H1 (cell line): Measurements from ENCODE around the gene SAMD14. TPM values are rescaled to one million over a fixed set of nuclear protein-coding genes. Genes with fewer than 3 reads are reported as not detected.

ENCODE experiments used
- CTCF ChIA-PET: fragments of 300-600 bp; sonication (Branson Sonifier 250); formaldehyde crosslinking; loops from one replicate; lab custom pipeline; 2021; ENCODE audit not compliant: partially characterized antibody; lab: Charles Lee
- POLR2A ChIA-PET: fragments of 300-600 bp; sonication (Branson Sonifier 250); formaldehyde crosslinking; loops from one replicate; lab custom pipeline; 2021; ENCODE audit warnings: inconsistent platforms; ENCODE audit not compliant: partially characterized antibody; lab: Charles Lee
- DNase-seq, 2 experiments: peaks; one replicate each; pipeline versions ENCODE4 v3.0.0 to v3.0.0-alpha.2; 2010 to 2022; ENCODE audit warnings: low spot score in 2 of 2, low read depth in 1 of 2, mixed read lengths in 1 of 2
- FAIRE-seq: peaks from 2 replicates; lab custom pipeline; 2011; peaks lifted over from hg19 to GRCh38; lab: Jason Lieb, UNC
- H2AFZ ChIP-seq: 2 replicates; pipeline ENCODE4 v1.8.1; 2012; ENCODE audit warnings: low read length, inconsistent platforms
- H2AK5ac ChIP-seq: 2 replicates; pipeline ENCODE4 v1.6.1; 2013; ENCODE audit warnings: low read depth, low read length
- H2BK120ac ChIP-seq: replicated peaks from 2 replicates; pipeline ENCODE3; 2013; ENCODE audit warnings: low read depth, low read length, inconsistent platforms
- H2BK12ac ChIP-seq: 2 replicates; pipeline ENCODE4 v1.6.1; 2013; ENCODE audit warnings: low read depth, low read length
- H2BK15ac ChIP-seq: 2 replicates; pipeline ENCODE4 v1.6.1; 2013; ENCODE audit warnings: low read length
- H2BK20ac ChIP-seq: 2 replicates; pipeline ENCODE4 v1.6.1; 2013; ENCODE audit warnings: low read length
- H2BK5ac ChIP-seq: 2 replicates; pipeline ENCODE4 v1.6.1; 2013; ENCODE audit warnings: low read depth, low read length
- H3K14ac ChIP-seq: 2 replicates; pipeline ENCODE4 v1.6.1; 2013; ENCODE audit warnings: inconsistent platforms; ENCODE audit not compliant: insufficient read length
- H3K18ac ChIP-seq: 2 replicates; pipeline ENCODE4 v1.6.1; 2013; ENCODE audit warnings: low read length; ENCODE audit errors: extremely low read depth
- H3K23ac ChIP-seq: 2 replicates; pipeline ENCODE4 v1.6.1; 2013; ENCODE audit warnings: inconsistent platforms; ENCODE audit not compliant: insufficient read length
- H3K23me2 ChIP-seq: 2 replicates; pipeline ENCODE4 v1.6.1; 2013; ENCODE audit warnings: low read depth, low read length
- H3K27ac ChIP-seq: 2 replicates; pipeline ENCODE4 v1.6.1; 2011; ENCODE audit warnings: low read depth, low read length, inconsistent platforms
- H3K27me3 ChIP-seq, 4 experiments: replicated peaks in 1 of 4; 1 replicate in 1 of 4; 2 replicates in 3 of 4; pipeline versions ENCODE4 v1.6.1 to v1.8.1; 2011 to 2013; ENCODE audit warnings: low read length in 3 of 4, mild to moderate bottlenecking in 3 of 4, inconsistent platforms in 2 of 4, mixed read lengths in 2 of 4, moderate library complexity in 1 of 4; ENCODE audit not compliant: control insufficient read depth in 3 of 4, insufficient read depth in 3 of 4; ENCODE audit errors: extremely low read depth in 1 of 4
- H3K36me3 ChIP-seq, 4 experiments: 2 replicates each; pipeline versions ENCODE4 v1.6.1 to v1.8.1; 2011 to 2013; ENCODE audit warnings: mild to moderate bottlenecking in 4 of 4, low read length in 3 of 4, moderate library complexity in 2 of 4, control low read depth in 1 of 4, inconsistent platforms in 1 of 4; ENCODE audit not compliant: insufficient read depth in 4 of 4, control insufficient read depth in 2 of 4
- H3K4ac ChIP-seq: replicated peaks from 2 replicates; pipeline ENCODE3; 2013; ENCODE audit warnings: low read length, low read depth, mixed read lengths, inconsistent platforms; ENCODE audit not compliant: insufficient read length
- H3K4me1 ChIP-seq, 4 experiments: replicated peaks in 1 of 4; 1 replicate in 1 of 4; 2 replicates in 3 of 4; pipeline versions ENCODE4 v1.6.1 to v1.8.1; 2011 to 2013; ENCODE audit warnings: low read length in 3 of 4, inconsistent platforms in 2 of 4, mixed read lengths in 1 of 4; ENCODE audit not compliant: insufficient read depth in 4 of 4, control insufficient read depth in 3 of 4
- H3K4me2 ChIP-seq, 2 experiments: 2 replicates each; pipeline versions ENCODE4 v1.6.1 to v1.8.1; 2011 to 2013; ENCODE audit warnings: low read depth in 2 of 2, low read length in 2 of 2, control low read depth in 1 of 2, inconsistent platforms in 1 of 2, mild to moderate bottlenecking in 1 of 2; ENCODE audit not compliant: insufficient read depth in 1 of 2
- H3K4me3 ChIP-seq, 4 experiments: fragments of 200-600, 300-600 bp in 1 of 4; sonication (generic), shearing (Covaris generic), sonication (Bioruptor Twin) in 1 of 4; 2 replicates each; pipeline versions ENCODE4 v1.5.1 to v1.8.1; 2011 to 2016; ENCODE audit warnings: low read length in 4 of 4, low read depth in 3 of 4, control low read depth in 2 of 4, inconsistent platforms in 2 of 4, mild to moderate bottlenecking in 2 of 4, mixed read lengths in 1 of 4, moderate library complexity in 1 of 4; ENCODE audit not compliant: insufficient read depth in 2 of 4; ENCODE audit errors: extremely low read depth in 1 of 4
- H3K56ac ChIP-seq: replicated peaks from 2 replicates; pipeline ENCODE3; 2013; ENCODE audit warnings: low read depth, mild to moderate bottlenecking, mixed read lengths, low read length, inconsistent platforms; ENCODE audit not compliant: insufficient read length
- H3K79me1 ChIP-seq: 2 replicates; pipeline ENCODE4 v1.6.1; 2013; ENCODE audit warnings: low read depth, low read length, control low read depth
- H3K79me2 ChIP-seq, 2 experiments: 2 replicates each; pipeline versions ENCODE4 v1.6.1 to v1.8.1; 2012 to 2013; ENCODE audit warnings: low read length in 2 of 2, mild to moderate bottlenecking in 2 of 2, inconsistent platforms in 1 of 2; ENCODE audit not compliant: insufficient read depth in 2 of 2, control insufficient read depth in 1 of 2
- H3K9ac ChIP-seq, 4 experiments: replicated peaks in 1 of 4; 1 replicate in 1 of 4; 2 replicates in 3 of 4; pipeline versions ENCODE4 v1.6.1 to v1.8.1; 2011 to 2013; ENCODE audit warnings: low read depth in 3 of 4, low read length in 3 of 4, control low read depth in 2 of 4, mild to moderate bottlenecking in 2 of 4, moderate library complexity in 2 of 4, inconsistent platforms in 1 of 4; ENCODE audit errors: extremely low read depth in 1 of 4
- H3K9me3 ChIP-seq, 2 experiments: 2 replicates each; pipeline versions ENCODE4 v1.6.1 to v1.8.1; 2012 to 2013; ENCODE audit warnings: mild to moderate bottlenecking in 2 of 2, moderate library complexity in 2 of 2, control low read depth in 1 of 2, inconsistent platforms in 1 of 2, low read depth in 1 of 2, low read length in 1 of 2, mixed read lengths in 1 of 2; ENCODE audit not compliant: insufficient read depth in 2 of 2
- H4K20me1 ChIP-seq, 2 experiments: replicated peaks in 1 of 2; 2 replicates each; pipeline versions ENCODE3 to v1.8.1; 2011 to 2013; ENCODE audit warnings: inconsistent platforms in 2 of 2, low read length in 2 of 2, mild to moderate bottlenecking in 1 of 2; ENCODE audit not compliant: insufficient read depth in 2 of 2, control insufficient read depth in 1 of 2
- H4K5ac ChIP-seq: 2 replicates; pipeline ENCODE4 v1.6.1; 2013; ENCODE audit warnings: low read length, low read depth, mixed read lengths, inconsistent platforms; ENCODE audit not compliant: insufficient read length
- H4K8ac ChIP-seq: 2 replicates; pipeline ENCODE4 v1.8.0; 2013; ENCODE audit warnings: mild to moderate bottlenecking, moderate library complexity, low read length, inconsistent platforms; ENCODE audit not compliant: insufficient read depth; ENCODE audit errors: extremely low read depth
- H4K91ac ChIP-seq: replicated peaks from 2 replicates; pipeline ENCODE3; 2013; ENCODE audit warnings: low read length, mixed read lengths, inconsistent platforms; ENCODE audit not compliant: insufficient read length
- CEBPB ChIP-seq: IDR thresholded peaks from 2 replicates; pipeline ENCODE4 v1.6.1; 2012; ENCODE audit warnings: low read depth, low read length
- EGR1 ChIP-seq: IDR thresholded peaks from 2 replicates; pipeline ENCODE4 v1.6.1; 2011; ENCODE audit warnings: low read depth, low read length, borderline replicate concordance
- GABPA ChIP-seq: IDR thresholded peaks from 2 replicates; pipeline ENCODE4 v1.6.1; 2011; ENCODE audit warnings: mild to moderate bottlenecking, low read length, moderate library complexity, borderline replicate concordance; ENCODE audit not compliant: insufficient read depth
- KDM4A ChIP-seq: IDR thresholded peaks from one replicate; pipeline ENCODE4 v1.7.1; 2012; ENCODE audit warnings: low read depth, mild to moderate bottlenecking, moderate library complexity, low read length, inconsistent platforms; ENCODE audit not compliant: severe bottlenecking
- PHF8 ChIP-seq: fragments of 200-600 bp; sonication (generic); conservative IDR thresholded peaks from 2 replicates; pipeline ENCODE4 v1.7.1; 2012; ENCODE audit warnings: low read depth, mild to moderate bottlenecking, inconsistent platforms, low read length, moderate library complexity
- RBBP5 ChIP-seq: IDR thresholded peaks from 2 replicates; pipeline ENCODE4 v1.7.1; 2012; ENCODE audit warnings: low read depth, mild to moderate bottlenecking, inconsistent platforms, low read length, moderate library complexity, borderline replicate concordance
- SP4 ChIP-seq: IDR thresholded peaks from 2 replicates; pipeline ENCODE4 v1.6.1; 2012; ENCODE audit warnings: low read length, inconsistent platforms
- SRF ChIP-seq: IDR thresholded peaks from 2 replicates; pipeline ENCODE4 v1.6.1; 2011; ENCODE audit warnings: mild to moderate bottlenecking, low read depth, low read length, moderate library complexity
- WGBS, 2 experiments: shearing (Covaris generic) in 1 of 2; methylation state at CpG; one replicate each; pipeline versions ENCODE4 v1.1.6 to v1.1.7; 2013 to 2015; ENCODE audit warnings: low lambda C conversion rate in 2 of 2, mixed read lengths in 2 of 2, inconsistent platforms in 1 of 2, low coverage in 1 of 2, missing lambda C conversion rate in 1 of 2; ENCODE audit not compliant: insufficient replicate concordance in 2 of 2, insufficient coverage in 1 of 2, insufficient read length in 1 of 2; ENCODE audit errors: extremely low coverage in 1 of 2, missing lambda C conversion rate in 1 of 2; 5-methylcytosine and 5-hydroxymethylcytosine counted together
- long read RNA-seq, 2 experiments: library from RNA in 1 of 2; library from capped mRNA in 1 of 2; stranded (forward); transcript quantifications; one replicate each; pipeline ENCODE4 v2.0.0, GENCODE V29; 2021; ENCODE audit warnings: inconsistent platforms in 1 of 2
- polyA minus RNA-seq, 3 experiments: library from RNA; depleted of rRNA, polyadenylated mRNA; stranded (reverse); fragments of >200 nt; gene quantifications; 1 replicate in 2 of 3; 2 replicates in 1 of 3; pipeline ENCODE4 v1.2.3, GENCODE V29; 2011
- polyA plus RNA-seq, 7 experiments: library from polyadenylated mRNA; depleted of rRNA in 3 of 7; stranded (reverse) in 5 of 7; unstranded in 2 of 7; fragments of >200 nt in 5 of 7; fragments of 200-250 nt in 2 of 7; gene quantifications; 1 replicate in 5 of 7; 2 replicates in 1 of 7; 4 replicates in 1 of 7; pipeline versions ENCODE4 v1.2.1 to v1.2.3, GENCODE V29; 2011 to 2013; ENCODE audit warnings: missing spikeins in 2 of 7, mixed read lengths in 2 of 7
- total RNA-seq: library from RNA; stranded (reverse); fragmentation: NEBNext Ultra II Directional; extraction: Animal tissue kit (Norgen Biotek cat#: 25700); gene quantifications from 2 replicates; pipeline ENCODE4 v1.2.1, GENCODE V29; 2021

Gene SAMD14
- 5.8 and 5.9 TPM in 2 replicates for total RNA-seq
- polyA plus RNA-seq (2011; rRNA removed): 5.2 and 5.7 TPM in 2 replicates
- polyA plus RNA-seq (2011; cell fraction: cytosol; rRNA removed): 3.9 TPM
- polyA plus RNA-seq (2011; cell fraction: nucleus; rRNA removed): 12.4 TPM
- 6.3 to 11.5 TPM (median 8.1 TPM) in 4 replicates for polyA plus RNA-seq (2012, experiment 1 of 2)
- polyA plus RNA-seq (2012, experiment 2 of 2): 3.9 TPM
- 3.4 TPM for polyA plus RNA-seq (2013, experiment 1 of 2)
- 3.4 TPM for polyA plus RNA-seq (2013, experiment 2 of 2)
- 2.6 and 3.1 TPM in 2 replicates for polyA minus RNA-seq (2011; rRNA and poly(A)+ RNA removed)
- polyA minus RNA-seq (2011; cell fraction: cytosol; rRNA and poly(A)+ RNA removed): 2.9 TPM
- 4.2 TPM for polyA minus RNA-seq (2011; cell fraction: nucleus; rRNA and poly(A)+ RNA removed)
- long read RNA-seq, experiment 1, partial matches to known transcripts: 4 of 10 reads
- long read RNA-seq, experiment 1, other reads (novel, unspliced or antisense): 5 of 10 reads
- long read RNA-seq, experiment 2: 0 reads

GRCh38 chr17:50129728-50130558 lies at the start of gene SAMD14:
Gene SAMD14, minus strand, starts transcription at chr17:50130160. Its CDS starts 5,201 bp downstream, at chr17:50124959.
- no peak within 1 kb of the TSS for H3K56ac ChIP-seq
- H3K4me2 ChIP-seq: peak within 1 kb of the TSS; percentile 70 to 99
- H3K4me3 ChIP-seq: peak within 1 kb of the TSS; percentile 37 to 97 (median 74)
- peak within 1 kb of the TSS; percentile 97; the same call in 1 of the 2 replicates for H3K18ac ChIP-seq
- no peak within 1 kb of the TSS for H3K14ac ChIP-seq
- no peak within 1 kb of the TSS for H2AK5ac ChIP-seq
- H2BK15ac ChIP-seq: no peak within 1 kb of the TSS
- H4K8ac ChIP-seq: no peak within 1 kb of the TSS; the same call in none of the 2 replicates
- peaks cover 0 to 1% of the 10 kb centered on the region in 2 experiments for H4K20me1 ChIP-seq
- no peak within 1 kb of the TSS for H2BK20ac ChIP-seq
- H3K36me3 ChIP-seq: no peaks in the 10 kb centered on the region
- FAIRE-seq: no peak
- peak within 1 kb of the TSS; percentile 55; the same call in 1 of the 2 replicates for H2BK12ac ChIP-seq
- H3K9ac ChIP-seq: peak within 1 kb of the TSS in 1 of 4 experiments; percentile 33; a peak in 2 of 7 replicates
- no peak within 1 kb of the TSS for H3K4ac ChIP-seq
- no peaks in the 10 kb centered on the region for H3K79me1 ChIP-seq
- peaks cover 20% of the 10 kb centered on the region for H3K23me2 ChIP-seq
- CTCF ChIA-PET: interaction anchor here (0.6 to 21.6 kb wide), 11 partner anchors 11 to 164 kb away, joined by 3 to 299 read pairs (median 8); partner anchors contain the start of genes COL1A1 and PPP1R9B
- H3K23ac ChIP-seq: no peak within 1 kb of the TSS
- POLR2A ChIA-PET: interaction anchor here (0.9 to 3.5 kb wide), 7 partner anchors 13 to 331 kb away, joined by 3 to 11 read pairs (median 5); no protein-coding TSS in a partner anchor
- DNase-seq: no peak
- peak within 1 kb of the TSS; percentile 72 for H4K91ac ChIP-seq
- WGBS, 2 experiments: 2% methylated on average over 22 of the region's 84 CpGs; no CpG with 5 or more reads in 1 of the 2 experiments
- H4K5ac ChIP-seq: no peak within 1 kb of the TSS
- H3K79me2 ChIP-seq: no peaks in the 10 kb centered on the region
- no peaks in the 10 kb centered on the region for H3K9me3 ChIP-seq
- peak; percentile 76 for TF ChIP-seq KDM4A
- no peak for TF ChIP-seq EGR1
- TF ChIP-seq PHF8: 0 out of 2 replicates have a peak, but pooled peaks have one; percentile 18
- TF ChIP-seq RBBP5: peak; percentile 61; the same call in 1 of the 2 replicates
- no peak for TF ChIP-seq GABPA
- no peak for TF ChIP-seq SRF
- TF ChIP-seq CEBPB: no peak
- no peak for TF ChIP-seq SP4
- no peak within 1 kb of the TSS for H3K27ac ChIP-seq
- H2BK5ac ChIP-seq: peak within 1 kb of the TSS; percentile 60; the same call in 1 of the 2 replicates
- peaks cover 0 to 11% (median 2%) of the 10 kb centered on the region in 4 experiments; a peak in 4 of 7 replicates for H3K27me3 ChIP-seq
- no peak within 1 kb of the TSS for H2BK120ac ChIP-seq
- H2AFZ ChIP-seq: 0 out of 2 replicates have a peak within 1 kb of the TSS, but pooled peaks have one; percentile 24
- H3K4me1 ChIP-seq: peaks cover 8 to 34% (median 30%) of the 10 kb centered on the region in 4 experiments
